IPS DF 4.7 (cell line): ENCODE data around the gene TRIM29.

Source experiments
- DNase-seq: peaks from one replicate; pipeline ENCODE4 v3.0.0-alpha.2; 2013; ENCODE audit warnings: low spot score; ENCODE audit errors: extremely low read depth

TRIM29 gene

GRCh38 chr11:120122924-120123683 lies 14.8 kb downstream of the TRIM29 start:
- no peak for DNase-seq

- DNase-seq = no peak
Measured at GRCh38 chr11:120121914-120122473, 15.9 kb downstream of the TRIM29 start.

GRCh38 chr11:120121336-120121735 lies 16.6 kb downstream of the TRIM29 start:
- no peak for DNase-seq

- no peak for DNase-seq
Measured at GRCh38 chr11:120120805-120121335, 17.0 kb downstream of the TRIM29 start.

- DNase-seq = no peak
Measured at GRCh38 chr11:120119121-120119520, 18.8 kb downstream of the TRIM29 start.

- DNase-seq = no peak
Measured at GRCh38 chr11:120117991-120118390, 19.9 kb downstream of the TRIM29 start.

GRCh38 chr11:120116966-120117365 lies 20.9 kb downstream of the TRIM29 start:
- no peak for DNase-seq

- DNase-seq = no peak
Measured at GRCh38 chr11:120115272-120116000, 22.5 kb downstream of the TRIM29 start.

- DNase-seq = no peak
Measured at GRCh38 chr11:120112174-120112796, 25.6 kb downstream of the TRIM29 start.

- DNase-seq = no peak
Measured at GRCh38 chr11:120109531-120109930, 28.4 kb downstream of the TRIM29 start.

GRCh38 chr11:120108785-120109168 lies 29.1 kb downstream of the TRIM29 start:
- no peak for DNase-seq

GRCh38 chr11:120108154-120108784 lies 29.6 kb downstream of the TRIM29 start:
- DNase-seq = peak; percentile 25

- no peak for DNase-seq
Measured at GRCh38 chr11:120107692-120108091, 30.2 kb downstream of the TRIM29 start.

- DNase-seq = no peak
Measured at GRCh38 chr11:120106354-120107150, 31.4 kb downstream of the TRIM29 start.

GRCh38 chr11:120105576-120105975 lies 32.3 kb downstream of the TRIM29 start:
- DNase-seq = no peak

GRCh38 chr11:120104041-120104565 lies 33.8 kb downstream of the TRIM29 start:
- no peak for DNase-seq

- no peak for DNase-seq
Measured at GRCh38 chr11:120102864-120103122, 35.1 kb downstream of the TRIM29 start.

GRCh38 chr11:120102050-120102863 lies 35.7 kb downstream of the TRIM29 start:
- DNase-seq = no peak

- no peak for DNase-seq
Measured at GRCh38 chr11:120098503-120099020, 39.4 kb downstream of the TRIM29 start.
